IPS-NIHi7 (cell line): Measurements from ENCODE around the gene PADI4.

Source experiments
- DNase-seq: peaks from one replicate; pipeline ENCODE4 v3.0.0; 2012; ENCODE audit warnings: mixed read lengths; ENCODE audit errors: extremely low spot score

PADI4 gene

GRCh38 chr1:17348593-17349234 is 40.7 kb downstream of the PADI4 start:
- DNase-seq: no peak

DNA sequence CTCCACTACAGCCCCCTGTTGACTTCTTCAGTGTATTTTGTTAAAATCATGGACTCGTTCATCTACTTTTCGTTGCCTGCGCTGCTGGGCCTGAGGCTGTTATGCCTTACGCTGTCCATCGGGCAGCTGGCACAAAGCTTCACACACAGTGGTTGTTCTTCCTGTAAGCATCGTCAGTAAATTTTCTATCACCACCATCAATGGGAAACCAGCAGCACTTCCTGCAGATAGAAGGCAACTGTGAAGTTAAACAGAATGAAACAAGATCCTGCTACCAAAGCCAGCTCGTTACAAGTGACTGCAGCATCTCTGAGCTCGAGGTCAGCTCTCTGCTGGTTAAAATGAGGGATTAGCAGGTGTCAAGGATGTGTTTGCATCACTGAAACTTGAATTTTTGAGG is 42.1 kb downstream of the PADI4 start:
- DNase-seq: no peak

DNA sequence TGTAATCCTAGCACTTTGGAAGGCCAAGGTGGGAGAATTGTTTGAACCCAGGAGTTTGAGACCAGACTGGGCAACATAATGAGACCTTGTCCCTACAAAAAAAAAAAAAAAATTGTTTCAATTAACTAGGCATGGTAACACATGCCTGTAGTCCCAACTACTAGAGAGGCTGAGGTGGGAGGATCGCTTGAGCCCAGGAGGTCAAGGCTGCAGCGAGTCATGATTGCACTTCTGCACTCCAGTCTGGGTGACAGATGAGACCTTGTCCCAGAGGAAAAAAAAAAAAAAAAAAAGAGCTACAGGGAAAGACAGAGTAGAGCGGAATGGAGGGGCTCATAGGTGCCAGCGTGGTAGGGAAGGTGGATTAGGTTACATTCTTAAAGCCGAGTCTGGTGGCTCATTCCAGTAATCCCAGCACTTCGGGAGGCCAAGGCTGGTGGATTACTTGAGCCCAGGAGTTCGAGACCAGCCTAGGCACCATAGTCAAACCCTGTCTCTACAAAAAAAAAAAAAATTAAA is 43.0 kb downstream of the PADI4 start:
- DNase-seq: no peak

DNA sequence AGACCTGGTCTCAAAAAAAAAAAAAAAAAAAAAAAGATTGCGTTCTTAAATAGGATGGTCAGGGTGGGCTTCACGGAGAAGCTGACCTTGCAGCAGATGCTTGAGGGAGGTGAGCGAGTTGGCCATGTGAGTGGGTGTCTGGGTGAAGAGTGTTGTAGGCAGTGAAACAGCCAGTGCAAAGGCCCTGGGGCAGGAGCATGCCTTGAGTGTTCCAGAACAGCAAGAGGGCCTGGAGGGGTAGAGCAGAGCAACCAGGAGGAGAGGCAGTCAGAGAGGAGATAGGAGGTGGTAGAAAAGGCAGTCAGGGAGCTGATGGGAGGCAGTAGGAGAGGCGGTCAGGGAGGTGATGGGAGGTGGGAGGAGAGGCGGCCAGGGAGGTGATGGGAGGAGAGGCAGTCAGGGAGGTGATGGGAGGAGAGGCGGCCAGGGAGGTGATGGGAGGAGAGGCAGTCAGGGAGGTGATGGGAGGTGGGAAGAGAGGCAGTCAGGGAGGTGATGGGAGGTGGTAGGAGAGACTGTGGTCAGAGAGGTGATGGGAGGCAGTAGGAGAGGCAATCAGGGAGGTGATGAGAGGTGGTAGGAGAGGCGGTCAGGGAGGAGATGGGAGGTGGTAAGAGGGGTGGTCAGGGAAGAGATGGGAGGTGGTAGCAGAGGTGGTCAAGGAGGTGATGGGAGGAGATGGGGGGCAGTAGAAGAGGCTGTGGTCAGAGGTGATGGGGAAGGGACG is 43.8 kb downstream of the PADI4 start:
- no peak for DNase-seq

DNA sequence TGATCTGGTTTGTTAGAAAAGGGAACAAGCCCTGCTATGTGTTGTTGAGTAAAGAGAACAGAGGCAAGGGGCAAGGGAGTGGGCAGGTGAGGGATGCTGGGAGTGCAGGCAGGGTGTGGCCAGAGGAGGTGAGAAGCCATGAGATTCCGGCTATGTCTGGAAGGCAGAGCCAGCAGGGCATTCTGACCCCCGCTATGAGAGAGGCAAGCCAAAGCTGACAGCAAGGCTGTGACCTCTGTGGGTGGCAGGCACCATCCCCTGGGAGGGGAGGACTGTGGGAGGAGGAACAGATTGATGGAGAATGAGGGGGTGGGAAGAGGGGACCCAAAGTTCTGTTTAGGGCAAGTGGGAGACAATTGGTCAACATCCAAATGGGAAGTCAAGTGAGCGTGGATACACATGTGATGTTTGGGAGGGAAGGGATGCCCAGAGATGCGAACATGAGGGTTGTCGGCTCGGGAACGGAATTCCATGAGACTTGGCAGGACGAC is 44.5 kb downstream of the PADI4 start:
- no peak for DNase-seq

- no peak for DNase-seq
These were observed 47.9 kb downstream of the PADI4 start for GRCh38 chr1:17355898-17356297.

GRCh38 chr1:17356387-17357026 is 48.5 kb downstream of the PADI4 start:
- no peak for DNase-seq

DNA sequence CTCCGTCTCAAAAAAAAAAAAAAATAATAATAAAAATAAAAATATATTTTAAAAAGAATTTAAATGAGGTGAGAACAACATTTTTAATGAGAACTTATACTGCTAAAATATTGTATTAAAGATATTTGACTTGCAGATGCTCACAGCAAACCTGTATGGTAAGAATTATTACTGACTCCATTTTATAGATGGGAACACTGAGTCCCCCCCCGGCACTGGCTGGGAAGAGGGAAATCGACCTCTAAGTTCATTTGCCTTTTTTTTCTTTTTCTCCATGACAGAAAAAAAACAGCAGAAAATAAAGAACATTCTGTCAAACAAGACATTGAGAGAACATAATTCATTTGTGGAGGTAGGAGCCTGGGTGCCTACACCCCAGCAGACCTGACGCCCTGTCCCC is 50.6 kb downstream of the PADI4 start:
- no peak for DNase-seq

GRCh38 chr1:17359031-17359430 is 51.0 kb downstream of the PADI4 start:
- no peak for DNase-seq

- no peak for DNase-seq
These were observed 51.8 kb downstream of the PADI4 start for GRCh38 chr1:17359808-17360207.

- DNase-seq: no peak
These were observed 52.4 kb downstream of the PADI4 start for GRCh38 chr1:17360272-17360956.

- no peak for DNase-seq
These were observed 53.7 kb downstream of the PADI4 start for GRCh38 chr1:17361687-17362086.

GRCh38 chr1:17363351-17363750 is 55.4 kb downstream of the PADI4 start:
- no peak for DNase-seq

- DNase-seq: no peak
These were observed 55.8 kb downstream of the PADI4 start for GRCh38 chr1:17363771-17364170.

DNA sequence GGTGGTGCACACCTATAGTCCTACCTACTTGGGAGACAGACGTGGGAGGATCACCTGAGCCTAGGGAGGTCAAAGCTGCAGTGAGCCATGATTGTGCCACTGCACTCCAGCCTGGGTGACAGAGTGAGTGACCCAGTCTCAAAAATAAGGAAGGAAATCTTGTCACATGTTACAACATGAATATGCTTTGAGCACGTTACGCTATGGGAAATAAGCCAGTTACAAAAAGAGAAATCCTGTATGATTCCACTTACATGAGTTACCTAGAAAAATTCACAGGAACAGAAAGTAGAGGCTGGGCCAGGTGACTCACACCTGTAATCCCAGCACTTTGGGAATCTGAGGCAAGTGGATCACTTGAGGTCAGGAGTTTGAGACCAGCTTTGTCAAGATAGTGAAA is 57.3 kb downstream of the PADI4 start:
- DNase-seq: no peak

DNA sequence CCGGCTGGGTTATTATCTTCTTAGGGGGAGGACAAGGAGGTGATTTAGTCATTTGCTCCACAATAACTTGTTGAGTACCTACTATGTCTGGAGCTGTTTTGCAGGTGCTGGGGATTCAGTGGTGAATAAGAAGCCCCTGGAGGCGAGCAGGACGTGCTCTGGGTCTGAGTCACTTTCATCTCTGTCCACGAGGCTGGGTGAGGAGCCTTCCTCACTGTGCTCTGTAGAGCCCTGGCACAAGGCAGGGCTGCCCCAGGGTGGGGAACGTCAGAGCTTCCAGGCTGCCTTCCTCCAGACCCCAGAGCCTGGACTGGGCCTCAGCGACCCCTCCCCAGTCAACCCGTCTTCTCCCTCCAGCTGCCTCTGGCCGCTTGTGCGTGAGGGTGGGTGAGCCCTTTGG is 61.5 kb downstream of the PADI4 start:
- no peak for DNase-seq

DNA sequence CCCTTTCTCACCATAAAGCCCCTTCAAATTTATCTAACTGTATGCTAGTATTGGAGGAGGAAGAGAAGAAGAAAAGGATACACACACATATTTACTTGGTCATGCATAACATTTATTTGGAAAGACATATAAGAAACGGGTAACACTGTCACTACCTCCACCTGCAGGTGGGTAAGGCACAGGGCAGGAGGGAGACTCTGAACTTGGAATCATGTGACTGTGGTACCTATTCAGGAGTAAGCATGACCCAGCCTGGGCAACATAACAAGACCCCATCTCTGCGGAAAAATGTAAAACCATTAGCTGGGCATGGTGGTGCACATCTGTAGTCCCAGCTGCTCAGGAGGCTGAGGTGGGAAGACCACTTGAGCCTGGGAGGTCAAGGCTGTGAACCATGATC is 62.6 kb downstream of the PADI4 start:
- DNase-seq: peak; percentile 74

GRCh38 chr1:17371896-17372295 is 63.9 kb downstream of the PADI4 start, which contains the start of gene PADI6:
TSS of gene PADI6 (plus strand) at chr1:17372196. CDS start at chr1:17372246, 50 bp downstream.
- no peak for DNase-seq

DNA sequence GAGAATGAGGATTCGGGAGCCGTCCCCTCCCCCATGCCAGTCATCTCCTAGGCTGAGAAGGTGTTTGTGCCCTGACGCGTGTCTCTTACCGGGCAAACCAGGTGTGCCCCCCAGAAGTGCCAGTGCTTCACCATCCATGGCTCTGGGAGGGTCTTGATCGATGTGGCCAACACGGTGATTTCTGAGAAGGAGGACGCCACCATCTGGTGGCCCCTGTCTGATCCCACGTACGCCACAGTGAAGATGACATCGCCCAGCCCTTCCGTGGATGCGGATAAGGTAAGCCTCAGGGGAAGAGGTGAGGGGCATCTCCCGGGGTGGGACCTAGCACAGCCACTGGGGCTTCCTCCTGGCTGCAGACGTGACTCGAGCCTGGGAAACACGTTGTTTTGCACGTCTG is 65.0 kb downstream of the PADI4 start:
- DNase-seq: no peak

GRCh38 chr1:17375651-17376050 is 67.7 kb downstream of the PADI4 start:
- DNase-seq: no peak

GRCh38 chr1:17377325-17377953 is 69.4 kb downstream of the PADI4 start:
- peak; percentile 85 for DNase-seq

- DNase-seq: no peak
These were observed 73.2 kb downstream of the PADI4 start for GRCh38 chr1:17381161-17381560.
